ENCODE data around the gene LARP6.

LARP6 gene

DNA sequence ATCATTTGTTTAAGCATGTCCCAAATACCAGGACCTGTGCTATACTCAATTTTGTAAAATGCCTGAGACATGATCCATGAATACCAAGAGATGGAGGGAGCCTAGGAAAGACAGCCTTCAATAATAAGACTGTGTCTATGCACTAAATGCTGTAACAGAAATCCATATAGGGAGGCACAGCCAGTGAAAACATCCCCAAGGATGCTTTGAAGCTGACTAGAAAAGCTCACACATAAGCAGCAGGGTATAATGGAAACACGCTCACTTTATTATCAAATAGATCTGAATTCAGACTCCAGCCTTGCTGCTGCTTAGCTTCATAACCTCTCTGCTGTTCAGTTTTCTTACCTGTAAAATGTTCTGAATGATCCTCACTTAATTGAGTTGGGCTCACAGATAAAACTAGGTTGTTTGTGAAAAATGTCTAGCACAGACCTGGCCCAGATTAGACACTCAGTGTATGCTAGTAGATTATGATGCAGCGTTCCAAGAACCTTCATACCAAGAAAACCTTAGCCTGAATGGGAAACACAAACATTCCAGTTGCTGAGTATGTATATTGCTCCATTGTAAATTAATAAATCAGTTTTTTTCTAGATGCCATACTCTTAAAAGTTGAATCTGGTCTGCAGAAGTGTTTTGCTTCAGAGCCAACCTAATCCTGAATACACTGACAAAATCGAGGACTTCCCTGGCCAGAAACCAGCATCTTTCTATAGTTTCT is 3.8 kb upstream of the LARP6 start:
- H3K4me3 ChIP-seq (ENCODE audit: low read depth, low read length), result no peak overlapping the region
- TF ChIP-seq, protein P1, sequence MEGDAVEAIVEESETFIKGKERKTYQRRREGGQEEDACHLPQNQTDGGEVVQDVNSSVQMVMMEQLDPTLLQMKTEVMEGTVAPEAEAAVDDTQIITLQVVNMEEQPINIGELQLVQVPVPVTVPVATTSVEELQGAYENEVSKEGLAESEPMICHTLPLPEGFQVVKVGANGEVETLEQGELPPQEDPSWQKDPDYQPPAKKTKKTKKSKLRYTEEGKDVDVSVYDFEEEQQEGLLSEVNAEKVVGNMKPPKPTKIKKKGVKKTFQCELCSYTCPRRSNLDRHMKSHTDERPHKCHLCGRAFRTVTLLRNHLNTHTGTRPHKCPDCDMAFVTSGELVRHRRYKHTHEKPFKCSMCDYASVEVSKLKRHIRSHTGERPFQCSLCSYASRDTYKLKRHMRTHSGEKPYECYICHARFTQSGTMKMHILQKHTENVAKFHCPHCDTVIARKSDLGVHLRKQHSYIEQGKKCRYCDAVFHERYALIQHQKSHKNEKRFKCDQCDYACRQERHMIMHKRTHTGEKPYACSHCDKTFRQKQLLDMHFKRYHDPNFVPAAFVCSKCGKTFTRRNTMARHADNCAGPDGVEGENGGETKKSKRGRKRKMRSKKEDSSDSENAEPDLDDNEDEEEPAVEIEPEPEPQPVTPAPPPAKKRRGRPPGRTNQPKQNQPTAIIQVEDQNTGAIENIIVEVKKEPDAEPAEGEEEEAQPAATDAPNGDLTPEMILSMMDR (IDR thresholded peaks at IDR 0.05; ENCODE audit: insufficient read depth, low read depth, low read length, missing control alignments), result no peak
- no peak for DNase-seq (ENCODE audit: low read depth)

DNA sequence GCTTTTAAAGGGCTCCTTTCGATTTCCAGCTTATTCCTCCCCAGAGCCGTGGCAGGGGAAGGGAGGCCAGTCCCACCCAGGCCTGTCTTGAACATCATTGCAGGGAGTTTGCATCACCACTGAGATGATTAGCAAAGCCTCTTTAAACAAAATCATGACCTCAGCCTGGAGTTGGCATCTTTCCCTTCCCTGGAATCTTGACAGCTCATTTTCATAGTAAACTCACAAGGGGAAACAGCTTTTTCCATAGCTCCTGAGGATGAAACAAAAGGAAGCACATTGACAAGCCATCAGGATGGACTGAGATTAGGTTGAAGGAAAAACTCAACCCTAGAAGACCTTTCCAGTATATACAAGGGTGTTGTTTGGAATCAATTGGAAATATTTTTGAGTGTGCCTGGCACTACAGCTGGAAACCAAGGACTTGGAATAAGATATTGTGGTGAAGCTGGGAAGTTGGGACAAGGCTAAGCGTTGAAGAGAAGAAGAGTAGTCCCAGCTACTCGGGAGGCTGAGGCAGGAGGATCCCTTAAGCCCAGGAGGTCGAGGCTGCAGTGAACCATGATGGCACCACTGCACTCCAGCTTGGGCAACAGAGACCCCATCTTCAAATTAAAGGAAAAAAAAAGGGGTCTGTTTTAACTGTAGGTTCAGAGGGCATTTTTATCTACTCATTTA is 3.1 kb upstream of the LARP6 start:
- TF ChIP-seq, protein P1 (IDR thresholded peaks at IDR 0.05; ENCODE audit: insufficient read depth, low read depth, low read length, missing control alignments), result no peak
- H3K4me3 ChIP-seq (ENCODE audit: low read depth, low read length), result no peak overlapping the region
- DNase-seq (ENCODE audit: low read depth), result no peak

DNA sequence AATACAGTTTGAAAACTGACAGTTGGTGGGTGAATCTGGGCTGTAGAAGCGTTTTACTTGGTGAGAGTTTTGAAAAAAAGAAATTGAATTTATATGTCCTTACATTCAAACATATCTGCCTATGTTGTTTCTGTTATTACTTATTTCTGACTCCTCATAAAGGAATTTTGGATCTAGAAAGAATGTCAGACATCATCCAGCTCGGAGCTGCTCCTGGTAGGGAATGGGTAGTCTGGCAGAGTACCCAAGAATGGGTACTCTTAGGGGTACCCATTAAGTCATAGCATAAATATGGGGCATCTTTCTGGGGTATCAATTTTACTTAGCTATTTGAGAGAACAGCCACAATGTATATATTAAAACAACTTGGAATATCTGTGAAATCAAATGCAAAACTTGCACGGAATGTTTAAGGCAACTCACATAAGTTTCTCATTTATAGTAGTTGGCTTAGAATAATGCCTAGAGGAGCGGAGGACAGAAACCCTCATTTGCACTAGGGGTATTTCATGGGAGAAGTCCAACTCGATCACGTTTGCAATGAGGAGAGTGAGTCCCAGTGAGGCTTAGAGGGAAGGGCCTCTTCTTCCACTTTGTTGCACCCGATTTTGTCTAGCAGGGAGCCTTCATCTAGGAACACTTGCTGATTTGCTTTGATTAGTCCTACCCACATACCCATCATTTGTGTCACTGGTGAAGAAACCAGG is 2.4 kb upstream of the LARP6 start:
- DNase-seq (ENCODE audit: low read depth), result no peak
- TF ChIP-seq, protein P1 (IDR thresholded peaks at IDR 0.05; ENCODE audit: insufficient read depth, low read depth, low read length, missing control alignments), result no peak
- no peak overlapping the region for H3K4me3 ChIP-seq (ENCODE audit: low read depth, low read length)

DNA sequence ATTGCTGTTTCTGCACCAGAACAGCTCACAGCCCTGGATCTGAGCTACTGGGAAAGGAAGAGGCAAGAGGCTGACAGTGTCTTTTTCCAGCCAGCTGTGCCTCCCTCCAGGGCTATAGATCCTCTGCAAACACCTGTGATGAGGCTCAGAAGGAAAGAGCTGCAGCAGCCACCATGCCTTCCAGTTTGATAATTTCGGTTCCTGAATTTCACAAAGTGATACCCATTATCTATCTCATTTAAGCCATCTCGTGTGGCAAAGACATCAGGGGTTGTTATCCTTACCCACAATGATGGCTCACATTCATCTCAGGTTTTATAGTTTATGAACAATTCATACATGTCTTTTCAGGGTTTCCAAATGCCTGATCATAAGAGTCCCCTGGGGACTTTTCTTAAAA is 1.8 kb upstream of the LARP6 start:
- DNase-seq (ENCODE audit: low read depth), result peak; percentile 73
- TF ChIP-seq, protein P1 (IDR thresholded peaks at IDR 0.05; ENCODE audit: insufficient read depth, low read depth, low read length, missing control alignments), result no peak
- no peak overlapping the region for H3K4me3 ChIP-seq (ENCODE audit: low read depth, low read length)

DNA sequence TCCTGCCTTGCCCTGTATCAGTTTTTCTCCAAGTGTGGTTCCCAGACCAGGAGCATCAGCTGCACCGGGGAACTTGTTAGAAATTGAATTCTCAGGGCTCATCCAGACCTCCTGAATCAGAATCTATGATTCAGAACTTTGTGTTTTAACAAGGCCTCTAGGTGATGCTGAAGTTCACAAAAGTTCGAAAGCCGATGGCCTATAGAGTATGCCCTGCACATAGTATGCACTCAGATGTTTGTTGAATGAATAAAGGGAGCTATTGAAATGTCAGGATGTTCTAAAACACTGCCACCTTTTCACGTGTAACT is 664 bp upstream of the LARP6 start:
- peak; percentile 30 for DNase-seq (ENCODE audit: low read depth)
- peak overlapping the region; percentile 66 for H3K4me3 ChIP-seq (ENCODE audit: low read depth, low read length)
- TF ChIP-seq, protein P1 (IDR thresholded peaks at IDR 0.05; ENCODE audit: insufficient read depth, low read depth, low read length, missing control alignments), result no peak

DNA sequence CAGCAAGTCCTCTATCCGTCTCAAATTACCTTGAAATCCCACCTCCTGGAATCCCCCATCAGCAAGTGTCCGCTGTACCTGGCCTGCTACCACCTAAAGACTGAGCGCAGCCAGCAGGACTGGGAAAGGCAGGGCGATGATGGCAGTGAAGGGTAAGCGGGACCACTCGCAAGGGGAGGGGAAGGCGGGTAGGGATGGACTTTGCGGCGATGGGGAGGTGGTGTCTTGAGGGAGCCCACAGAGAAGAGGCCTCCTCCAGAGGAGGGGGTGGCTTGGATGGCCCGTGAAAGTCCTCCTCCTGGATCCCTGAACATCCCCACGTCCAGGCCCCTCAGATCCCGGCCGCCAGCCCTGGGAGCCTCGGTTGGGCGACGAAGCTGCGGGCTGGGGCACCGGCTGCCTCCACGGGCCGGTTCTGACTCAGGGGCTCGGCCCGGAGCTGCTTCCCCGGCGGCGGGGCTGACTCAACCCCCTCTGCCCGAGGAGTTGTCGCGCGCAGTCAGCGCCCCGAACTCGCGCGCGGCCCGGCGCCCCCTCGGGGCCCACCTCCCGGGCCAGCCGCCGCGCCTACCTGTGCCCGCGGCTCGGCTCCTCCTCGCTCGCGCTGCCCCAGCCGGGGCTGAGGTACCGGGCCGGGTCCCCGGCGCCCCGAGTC is 512 bp downstream of the LARP6 start:
- TF ChIP-seq, protein P1 (IDR thresholded peaks at IDR 0.05; ENCODE audit: insufficient read depth, low read depth, low read length, missing control alignments), result no peak
- peak overlapping the region; percentile 54 for H3K4me3 ChIP-seq (ENCODE audit: low read depth, low read length)
- DNase-seq (ENCODE audit: low read depth), result peak; percentile 55

All from GM12865 (cell line).